Ishikawa (cell line): ENCODE results near the gene OPRL1.

Experiments used
- CEBPB ChIP-seq: IDR thresholded peaks from 2 replicates; pipeline ENCODE4 v1.6.1; 2012
- CREB1 ChIP-seq: IDR thresholded peaks from 2 replicates; pipeline ENCODE4 v1.6.1; 2012; ENCODE audit warnings: low read depth
- EGR1 ChIP-seq: IDR thresholded peaks from 2 replicates; pipeline ENCODE4 v1.6.1; 2012
- EP300 ChIP-seq: IDR thresholded peaks from 2 replicates; pipeline ENCODE4 v1.6.1; 2012; ENCODE audit warnings: borderline replicate concordance
- FOXM1 ChIP-seq: IDR thresholded peaks from 2 replicates; pipeline ENCODE4 v1.6.1; 2012; ENCODE audit warnings: low read depth, borderline replicate concordance
- NFIC ChIP-seq: IDR thresholded peaks from 2 replicates; pipeline ENCODE4 v1.6.1; 2012
- RAD21 ChIP-seq: IDR thresholded peaks from 2 replicates; pipeline ENCODE4 v1.6.1; 2012; ENCODE audit warnings: low read depth
- TAF1 ChIP-seq: IDR thresholded peaks from 2 replicates; pipeline ENCODE4 v1.6.1; 2012; ENCODE audit warnings: low read depth, mild to moderate bottlenecking
- TCF12 ChIP-seq: IDR thresholded peaks from 2 replicates; pipeline ENCODE4 v1.6.1; 2012; ENCODE audit warnings: low read depth
- TEAD4 ChIP-seq: IDR thresholded peaks from 2 replicates; pipeline ENCODE4 v1.6.1; 2012
- YY1 ChIP-seq: IDR thresholded peaks from 2 replicates; pipeline ENCODE4 v1.6.1; 2012; ENCODE audit warnings: low read depth
- ZBTB7A ChIP-seq: IDR thresholded peaks from 2 replicates; pipeline ENCODE4 v1.6.1; 2012; ENCODE audit warnings: low read depth
- TF ChIP-seq, protein P1 (sequence below): IDR thresholded peaks from 2 replicates; pipeline ENCODE4 v1.6.1; 2012; ENCODE audit warnings: low read depth, mild to moderate bottlenecking
- TF ChIP-seq, protein P2 (sequence below): IDR thresholded peaks from 2 replicates; pipeline ENCODE4 v1.6.1; 2012
- TF ChIP-seq, protein P3 (sequence below): IDR thresholded peaks from 2 replicates; pipeline ENCODE4 v1.6.1; 2012

OPRL1 gene

DNA sequence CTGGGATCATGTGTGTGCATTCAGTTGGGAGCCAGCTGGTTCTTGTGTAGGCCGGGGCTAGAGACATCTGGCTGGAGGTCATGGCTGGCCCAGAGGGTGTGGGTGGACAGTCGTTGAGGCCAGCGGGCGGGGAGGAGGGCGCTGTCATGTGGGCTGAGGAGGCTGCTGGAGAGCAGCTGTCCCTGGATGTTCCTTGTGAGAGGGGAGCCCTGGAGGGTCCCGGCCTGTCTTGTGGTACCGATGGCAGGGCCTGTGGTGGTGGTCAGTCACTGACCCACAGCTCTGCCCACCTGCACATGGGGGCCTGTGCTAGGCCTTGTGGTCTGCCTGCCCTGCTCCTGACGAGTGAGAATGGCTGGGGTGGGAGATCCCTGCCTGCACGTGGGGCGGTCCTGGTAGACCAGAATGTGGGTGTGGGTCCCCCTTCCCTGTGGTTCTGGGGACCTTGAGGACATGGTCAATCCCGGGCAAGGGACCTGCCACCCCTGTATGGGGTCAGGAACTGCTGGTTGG lies 45.8 kb upstream of the OPRL1 start:
- TF ChIP-seq NFIC (no peak), CEBPB (no peak), YY1 (no peak), RAD21 (no peak), TCF12 (no peak), ZBTB7A (no peak), CREB1 (no peak)

DNA sequence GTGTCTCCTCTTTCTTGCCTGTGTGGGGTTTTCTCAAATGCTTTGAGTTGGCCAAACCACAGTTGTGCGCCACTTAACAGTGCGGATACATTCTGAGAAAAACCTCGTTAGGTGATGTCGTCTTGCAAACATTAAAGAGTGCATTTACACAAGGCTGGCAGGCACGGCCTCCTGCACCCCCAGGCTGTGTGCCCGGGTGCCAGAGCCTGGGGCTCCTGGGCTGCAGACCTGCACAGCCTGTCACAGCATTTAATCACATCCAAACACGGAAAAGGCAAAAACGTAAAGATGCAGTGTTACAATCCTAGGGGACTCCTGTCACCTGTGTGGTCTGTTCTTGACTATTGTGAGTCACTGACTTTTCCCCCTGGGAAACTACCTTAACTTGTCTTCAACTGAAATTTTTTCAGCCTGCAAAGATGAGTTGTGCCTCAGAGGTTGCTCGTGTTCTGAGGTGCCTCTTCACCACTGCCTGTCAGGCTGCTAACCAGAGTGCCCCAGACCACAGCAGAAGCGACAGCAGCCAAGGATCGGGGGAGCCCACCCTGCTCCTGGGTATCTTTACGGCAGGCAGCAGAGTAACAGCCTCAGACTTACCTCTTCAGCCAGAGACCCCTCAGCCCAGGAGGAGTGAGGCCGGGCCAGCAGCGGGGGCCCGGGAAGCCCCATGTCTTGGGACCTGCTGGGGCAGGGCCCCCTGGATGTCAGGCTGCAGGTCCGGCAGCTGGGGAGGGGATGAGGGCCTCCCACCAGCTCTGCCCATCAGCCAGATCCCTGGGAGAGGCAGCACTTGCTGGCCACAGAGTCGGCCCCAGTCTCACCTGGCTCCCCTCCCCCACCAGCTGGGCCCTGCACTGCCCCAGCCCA lies 44.6 kb upstream of the OPRL1 start:
- TF ChIP-seq, protein P1, sequence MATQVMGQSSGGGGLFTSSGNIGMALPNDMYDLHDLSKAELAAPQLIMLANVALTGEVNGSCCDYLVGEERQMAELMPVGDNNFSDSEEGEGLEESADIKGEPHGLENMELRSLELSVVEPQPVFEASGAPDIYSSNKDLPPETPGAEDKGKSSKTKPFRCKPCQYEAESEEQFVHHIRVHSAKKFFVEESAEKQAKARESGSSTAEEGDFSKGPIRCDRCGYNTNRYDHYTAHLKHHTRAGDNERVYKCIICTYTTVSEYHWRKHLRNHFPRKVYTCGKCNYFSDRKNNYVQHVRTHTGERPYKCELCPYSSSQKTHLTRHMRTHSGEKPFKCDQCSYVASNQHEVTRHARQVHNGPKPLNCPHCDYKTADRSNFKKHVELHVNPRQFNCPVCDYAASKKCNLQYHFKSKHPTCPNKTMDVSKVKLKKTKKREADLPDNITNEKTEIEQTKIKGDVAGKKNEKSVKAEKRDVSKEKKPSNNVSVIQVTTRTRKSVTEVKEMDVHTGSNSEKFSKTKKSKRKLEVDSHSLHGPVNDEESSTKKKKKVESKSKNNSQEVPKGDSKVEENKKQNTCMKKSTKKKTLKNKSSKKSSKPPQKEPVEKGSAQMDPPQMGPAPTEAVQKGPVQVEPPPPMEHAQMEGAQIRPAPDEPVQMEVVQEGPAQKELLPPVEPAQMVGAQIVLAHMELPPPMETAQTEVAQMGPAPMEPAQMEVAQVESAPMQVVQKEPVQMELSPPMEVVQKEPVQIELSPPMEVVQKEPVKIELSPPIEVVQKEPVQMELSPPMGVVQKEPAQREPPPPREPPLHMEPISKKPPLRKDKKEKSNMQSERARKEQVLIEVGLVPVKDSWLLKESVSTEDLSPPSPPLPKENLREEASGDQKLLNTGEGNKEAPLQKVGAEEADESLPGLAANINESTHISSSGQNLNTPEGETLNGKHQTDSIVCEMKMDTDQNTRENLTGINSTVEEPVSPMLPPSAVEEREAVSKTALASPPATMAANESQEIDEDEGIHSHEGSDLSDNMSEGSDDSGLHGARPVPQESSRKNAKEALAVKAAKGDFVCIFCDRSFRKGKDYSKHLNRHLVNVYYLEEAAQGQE: no peak
- TF ChIP-seq, protein P2, sequence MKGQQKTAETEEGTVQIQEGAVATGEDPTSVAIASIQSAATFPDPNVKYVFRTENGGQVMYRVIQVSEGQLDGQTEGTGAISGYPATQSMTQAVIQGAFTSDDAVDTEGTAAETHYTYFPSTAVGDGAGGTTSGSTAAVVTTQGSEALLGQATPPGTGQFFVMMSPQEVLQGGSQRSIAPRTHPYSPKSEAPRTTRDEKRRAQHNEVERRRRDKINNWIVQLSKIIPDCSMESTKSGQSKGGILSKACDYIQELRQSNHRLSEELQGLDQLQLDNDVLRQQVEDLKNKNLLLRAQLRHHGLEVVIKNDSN: no peak
- no peak for TF ChIP-seq NFIC
- TF ChIP-seq RAD21: no peak
- TF ChIP-seq TEAD4: no peak
- TF ChIP-seq CEBPB: no peak

DNA sequence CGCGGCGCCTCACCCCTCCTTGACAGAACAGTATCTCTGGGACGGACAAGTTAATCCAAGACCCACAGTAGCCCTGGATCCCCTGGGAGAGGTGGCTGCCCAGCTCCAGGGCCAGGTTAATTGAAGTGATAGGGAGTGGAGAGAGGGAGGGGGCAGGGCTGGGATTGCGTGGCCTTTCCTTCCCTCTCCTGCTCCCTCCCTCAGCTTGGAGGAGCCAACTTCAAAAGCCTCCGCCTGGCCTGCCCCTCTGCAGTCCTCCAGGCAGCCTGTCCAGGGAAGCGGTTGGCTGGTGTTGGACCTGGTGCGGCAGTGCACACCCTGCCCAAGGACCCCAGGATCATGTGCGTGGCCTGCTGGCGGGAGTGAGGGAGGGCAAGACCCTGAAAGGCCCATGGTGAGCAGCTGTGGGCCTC lies 43.9 kb upstream of the OPRL1 start, which contains the start of gene C20orf204:
TSS of gene C20orf204 (plus strand) at position 250 of the 413 bp plus-strand sequence. CDS start at position 392, 142 bp downstream.
- no peak for TF ChIP-seq YY1
- TF ChIP-seq EGR1: no peak
- TF ChIP-seq CEBPB: no peak
- TF ChIP-seq, protein P2: no peak
- TF ChIP-seq, protein P1: no peak
- TF ChIP-seq, protein P3, sequence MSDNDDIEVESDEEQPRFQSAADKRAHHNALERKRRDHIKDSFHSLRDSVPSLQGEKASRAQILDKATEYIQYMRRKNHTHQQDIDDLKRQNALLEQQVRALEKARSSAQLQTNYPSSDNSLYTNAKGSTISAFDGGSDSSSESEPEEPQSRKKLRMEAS: no peak
- TF ChIP-seq FOXM1: no peak
- no peak for TF ChIP-seq TAF1
- TF ChIP-seq TCF12: no peak
- no peak for TF ChIP-seq ZBTB7A
- no peak for TF ChIP-seq CREB1
- TF ChIP-seq NFIC: no peak
- TF ChIP-seq EP300: no peak
- no peak for TF ChIP-seq RAD21

DNA sequence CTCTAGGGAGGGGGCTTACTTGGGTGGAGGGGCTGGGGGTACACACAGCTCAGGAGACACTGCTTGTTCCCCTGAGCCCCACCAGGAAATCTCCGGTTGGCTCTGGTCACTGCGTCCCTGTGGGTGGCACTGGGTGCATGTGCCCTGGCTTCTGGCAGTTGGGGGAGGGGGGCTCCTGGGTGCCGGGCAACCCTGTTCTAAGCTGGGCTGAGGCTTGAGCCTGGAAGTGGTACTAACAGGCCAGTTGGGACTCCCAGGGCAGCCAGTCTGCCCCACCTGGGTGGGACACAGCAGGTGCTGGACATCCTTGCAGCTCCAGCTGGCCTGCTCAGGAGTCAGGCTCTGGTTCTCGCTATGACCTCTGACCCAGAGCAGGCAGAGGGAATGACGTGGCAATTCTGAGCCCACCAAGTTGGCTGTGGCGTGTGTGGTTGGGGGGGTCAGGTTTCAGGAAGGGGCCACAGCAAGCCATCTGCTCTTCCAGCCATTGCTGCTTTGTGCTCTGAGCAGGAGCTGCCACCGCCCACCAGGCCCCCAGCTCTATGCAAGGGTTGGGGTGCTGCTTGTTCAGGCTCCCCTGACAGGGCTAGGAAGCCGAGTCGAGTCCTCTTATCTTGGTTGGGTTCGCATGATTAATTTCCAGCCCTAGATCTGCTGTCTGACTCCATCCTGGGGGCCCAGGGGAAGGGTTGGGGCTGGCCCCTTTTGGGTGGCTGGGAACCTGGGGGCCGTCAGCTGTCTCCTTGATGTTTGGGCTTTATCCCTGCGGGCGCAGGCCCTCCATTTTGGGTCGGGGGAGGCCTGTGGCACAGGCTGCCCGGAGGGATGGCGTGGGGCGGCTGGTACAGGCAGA lies 43.3 kb upstream of the OPRL1 start:
- no peak for TF ChIP-seq FOXM1
- TF ChIP-seq YY1: no peak
- no peak for TF ChIP-seq CREB1

DNA sequence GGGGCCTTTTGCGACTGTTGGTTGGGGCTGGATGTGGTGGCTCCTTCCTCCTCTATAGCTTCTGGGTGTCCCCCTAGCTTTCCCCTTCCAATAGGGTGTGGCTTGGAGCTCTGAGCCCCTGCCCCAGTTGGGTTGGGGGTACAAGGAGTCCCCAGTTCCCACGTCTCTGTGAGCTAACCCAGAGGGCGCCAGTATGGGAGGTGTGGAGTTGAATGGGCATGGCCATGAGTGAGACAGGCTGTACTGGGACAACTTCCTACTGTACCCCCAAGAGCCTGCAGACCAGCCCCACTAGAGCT lies 42.7 kb upstream of the OPRL1 start:
- no peak for TF ChIP-seq ZBTB7A

DNA sequence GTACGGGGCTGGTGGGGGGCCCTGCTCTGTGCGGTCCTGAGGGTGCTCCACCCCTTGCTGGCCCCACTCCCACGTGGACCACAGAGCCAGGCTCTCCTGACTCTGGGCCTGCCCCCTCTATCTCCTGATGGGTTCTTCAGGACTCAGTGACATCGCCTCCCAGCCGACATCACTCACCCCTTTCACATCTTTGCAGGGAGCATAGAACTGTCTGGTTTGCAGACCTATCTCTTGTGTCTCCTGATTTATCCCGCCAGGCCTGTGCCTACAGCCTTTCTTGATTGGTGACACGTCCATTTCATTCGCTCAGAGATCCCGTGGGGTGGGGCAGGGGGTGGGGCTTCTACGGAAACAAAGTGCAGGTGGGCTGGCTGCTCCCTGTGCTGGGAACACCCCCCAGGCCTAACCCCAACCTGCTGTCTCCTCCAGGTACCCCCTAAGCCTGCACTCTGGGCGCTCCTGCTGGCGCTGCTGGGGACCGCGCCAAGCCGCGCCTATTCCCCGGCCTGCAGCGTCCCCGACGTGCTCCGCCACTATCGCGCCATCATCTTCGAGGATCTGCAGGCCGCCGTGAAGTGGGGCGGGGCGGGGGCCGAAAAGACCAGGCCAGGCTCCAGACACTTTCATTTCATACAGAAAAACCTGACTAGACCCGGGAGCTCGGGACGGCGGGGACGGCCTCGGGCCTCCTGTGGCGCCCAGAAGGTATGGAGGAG lies 42.2 kb upstream of the OPRL1 start:
- TF ChIP-seq ZBTB7A: no peak
- no peak for TF ChIP-seq EGR1
- no peak for TF ChIP-seq NFIC
- TF ChIP-seq, protein P1: no peak
- no peak for TF ChIP-seq EP300
- TF ChIP-seq, protein P3: no peak
- TF ChIP-seq CREB1: no peak
